NOMO-1 (cell line): Measurements from ENCODE around the gene ZEB1.

Source experiments
- DNase-seq, 2 experiments: peaks; one replicate each; lab custom pipeline; 2025; ENCODE audit not compliant: unreplicated experiment in 2 of 2; lab: John Stamatoyannopoulos, UW

ZEB1 gene

GRCh38 chr10:31318854-31319601 is at the start of gene ZEB1:
Gene ZEB1, plus strand, starts transcription at chr10:31319216. Its CDS starts 19 bp downstream, at chr10:31319235.
- DNase-seq = peak; percentile 55 to 59

- DNase-seq = no peak
These were observed 48.1 kb upstream of the ZEB1 start for GRCh38 chr10:31270954-31271353.

GRCh38 chr10:31272841-31273240 is 46.2 kb upstream of the ZEB1 start:
- DNase-seq = no peak

GRCh38 chr10:31273789-31274188 is 45.2 kb upstream of the ZEB1 start:
- DNase-seq = no peak

GRCh38 chr10:31274310-31274709 is 44.7 kb upstream of the ZEB1 start:
- DNase-seq = peak in 1 of 2 experiments; percentile 40

- no peak for DNase-seq
These were observed 40.6 kb upstream of the ZEB1 start for GRCh38 chr10:31278279-31278941.

- no peak for DNase-seq
These were observed 38.0 kb upstream of the ZEB1 start for GRCh38 chr10:31280972-31281371.

- no peak for DNase-seq
These were observed 31.0 kb upstream of the ZEB1 start for GRCh38 chr10:31288001-31288400.

GRCh38 chr10:31288962-31289361 is 30.1 kb upstream of the ZEB1 start:
- DNase-seq = no peak

GRCh38 chr10:31290386-31290785 is 28.6 kb upstream of the ZEB1 start:
- no peak for DNase-seq

GRCh38 chr10:31291123-31291522 is 27.9 kb upstream of the ZEB1 start:
- no peak for DNase-seq

GRCh38 chr10:31294558-31294957 is 24.5 kb upstream of the ZEB1 start:
- no peak for DNase-seq

- no peak for DNase-seq
These were observed 22.3 kb upstream of the ZEB1 start for GRCh38 chr10:31296754-31297153.

- no peak for DNase-seq
These were observed 19.9 kb upstream of the ZEB1 start for GRCh38 chr10:31299119-31299518.

GRCh38 chr10:31303212-31303611 is 15.8 kb upstream of the ZEB1 start:
- no peak for DNase-seq

GRCh38 chr10:31304291-31304970 is 14.6 kb upstream of the ZEB1 start:
- no peak for DNase-seq

GRCh38 chr10:31313396-31313795 is 5.6 kb upstream of the ZEB1 start:
- no peak for DNase-seq

GRCh38 chr10:31314256-31315150 is 4.5 kb upstream of the ZEB1 start:
- DNase-seq = no peak

- no peak for DNase-seq
These were observed 3.6 kb upstream of the ZEB1 start for GRCh38 chr10:31315453-31315852.

GRCh38 chr10:31317171-31317570 is 1.8 kb upstream of the ZEB1 start:
- DNase-seq = no peak
